ENCODE data around the gene HNF4A.

DNA sequence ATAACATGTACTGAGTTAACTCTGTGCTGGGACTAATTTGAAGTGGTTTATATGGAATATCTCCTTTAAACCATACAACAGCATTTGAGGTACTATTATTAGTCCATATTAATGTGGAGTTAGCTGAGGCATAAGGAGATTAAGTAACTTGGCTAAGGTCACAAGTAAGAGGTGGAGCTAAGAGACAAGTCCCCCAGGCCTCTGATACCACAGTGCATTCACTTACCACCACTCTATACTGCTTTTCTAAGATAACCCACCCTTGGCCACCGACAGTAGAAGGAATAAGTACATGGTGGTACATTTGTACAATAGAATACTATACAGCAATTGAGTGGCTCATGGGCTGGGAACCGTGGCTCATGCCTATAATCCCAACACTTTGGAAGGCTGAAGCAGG, 103.8 kb downstream of the HNF4A start:
- TF ChIP-seq, protein P1, sequence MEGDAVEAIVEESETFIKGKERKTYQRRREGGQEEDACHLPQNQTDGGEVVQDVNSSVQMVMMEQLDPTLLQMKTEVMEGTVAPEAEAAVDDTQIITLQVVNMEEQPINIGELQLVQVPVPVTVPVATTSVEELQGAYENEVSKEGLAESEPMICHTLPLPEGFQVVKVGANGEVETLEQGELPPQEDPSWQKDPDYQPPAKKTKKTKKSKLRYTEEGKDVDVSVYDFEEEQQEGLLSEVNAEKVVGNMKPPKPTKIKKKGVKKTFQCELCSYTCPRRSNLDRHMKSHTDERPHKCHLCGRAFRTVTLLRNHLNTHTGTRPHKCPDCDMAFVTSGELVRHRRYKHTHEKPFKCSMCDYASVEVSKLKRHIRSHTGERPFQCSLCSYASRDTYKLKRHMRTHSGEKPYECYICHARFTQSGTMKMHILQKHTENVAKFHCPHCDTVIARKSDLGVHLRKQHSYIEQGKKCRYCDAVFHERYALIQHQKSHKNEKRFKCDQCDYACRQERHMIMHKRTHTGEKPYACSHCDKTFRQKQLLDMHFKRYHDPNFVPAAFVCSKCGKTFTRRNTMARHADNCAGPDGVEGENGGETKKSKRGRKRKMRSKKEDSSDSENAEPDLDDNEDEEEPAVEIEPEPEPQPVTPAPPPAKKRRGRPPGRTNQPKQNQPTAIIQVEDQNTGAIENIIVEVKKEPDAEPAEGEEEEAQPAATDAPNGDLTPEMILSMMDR (IDR thresholded peaks at IDR 0.05) = no peak
- TF ChIP-seq POLR2A (IDR thresholded peaks at IDR 0.05) = no peak
- TF ChIP-seq POLR2AphosphoS5 (IDR thresholded peaks at IDR 0.05; ENCODE audit: insufficient read depth in 1 of 2, low read depth in 1 of 2) = no peak
